ENCODE data around the gene STK24.

The STK24 gene

GRCh38 chr13:98399756-98400155 is 177.2 kb downstream of the STK24 start:
- DNase-seq (ENCODE audit: low read depth): peak; percentile 81
- no peak for TF ChIP-seq CTCF (IDR thresholded peaks at IDR 0.05; ENCODE audit: control insufficient read depth, insufficient read depth, low read depth, low read length, missing control alignments)
- H3K4me3 ChIP-seq (ENCODE audit: control insufficient read depth, low read depth, low read length): no peak overlapping the region

- no peak for DNase-seq (ENCODE audit: low read depth)
- no peak overlapping the region for H3K4me3 ChIP-seq (ENCODE audit: control insufficient read depth, low read depth, low read length)
- no peak for TF ChIP-seq CTCF (IDR thresholded peaks at IDR 0.05; ENCODE audit: control insufficient read depth, insufficient read depth, low read depth, low read length, missing control alignments)
Observed at GRCh38 chr13:98398581-98398980, 178.3 kb downstream of the STK24 start.

- H3K4me3 ChIP-seq (ENCODE audit: control insufficient read depth, low read depth, low read length): no peak overlapping the region
- no peak for DNase-seq (ENCODE audit: low read depth)
- TF ChIP-seq CTCF (IDR thresholded peaks at IDR 0.05; ENCODE audit: control insufficient read depth, insufficient read depth, low read depth, low read length, missing control alignments): no peak
Observed at GRCh38 chr13:98397861-98398260, 179.0 kb downstream of the STK24 start.

- no peak overlapping the region for H3K4me3 ChIP-seq (ENCODE audit: control insufficient read depth, low read depth, low read length)
- TF ChIP-seq CTCF (IDR thresholded peaks at IDR 0.05; ENCODE audit: control insufficient read depth, insufficient read depth, low read depth, low read length, missing control alignments): peak; percentile 42
- DNase-seq (ENCODE audit: low read depth): no peak
Observed at GRCh38 chr13:98397221-98397620, 179.7 kb downstream of the STK24 start.

GRCh38 chr13:98396071-98396710 is 180.7 kb downstream of the STK24 start:
- no peak for DNase-seq (ENCODE audit: low read depth)
- H3K4me3 ChIP-seq (ENCODE audit: control insufficient read depth, low read depth, low read length): no peak overlapping the region
- TF ChIP-seq CTCF (IDR thresholded peaks at IDR 0.05; ENCODE audit: control insufficient read depth, insufficient read depth, low read depth, low read length, missing control alignments): no peak
